T-helper 1 cell treated with Interleukin-12 subunit alpha and Interleukin-12 subunit beta and Interleukin-4 antibody, amounts not matched to agents 30 μg/mL and 1 μg/mL, for 36 hours (primary cell): ENCODE measurements around the gene NEK11.

ENCODE experiments used
- H3K27ac Mint-ChIP-seq: one replicate; pipeline ENCODE4 v1.8.0; 2021; ENCODE audit warnings: mild to moderate bottlenecking, mixed read lengths
- H3K27me3 Mint-ChIP-seq: one replicate; pipeline ENCODE4 v1.8.0; 2021; ENCODE audit warnings: low read depth, mixed read lengths
- H3K36me3 Mint-ChIP-seq: one replicate; pipeline ENCODE4 v1.8.0; 2021; ENCODE audit warnings: low read depth, mixed read lengths
- H3K4me1 Mint-ChIP-seq: one replicate; pipeline ENCODE4 v1.8.0; 2021; ENCODE audit warnings: low read depth, mixed read lengths
- H3K4me3 Mint-ChIP-seq: one replicate; pipeline ENCODE4 v1.8.0; 2021; ENCODE audit warnings: mild to moderate bottlenecking, moderate library complexity, mixed read lengths
- H3K9me3 Mint-ChIP-seq: one replicate; pipeline ENCODE4 v1.8.0; 2021; ENCODE audit warnings: mixed read lengths

Gene NEK11

GRCh38 chr3:131216330-131216729 lies 189.7 kb downstream of the NEK11 start:
- Mint-ChIP-seq H3K4me3 (no peak overlapping the region), H3K27ac (no peak overlapping the region), H3K27me3 (no peaks in the 10 kb centered on the region), H3K9me3 (no peaks in the 10 kb centered on the region), H3K36me3 (no peaks in the 10 kb centered on the region), H3K4me1 (no peaks in the 10 kb centered on the region)

GRCh38 chr3:131216801-131217200 lies 190.1 kb downstream of the NEK11 start:
- Mint-ChIP-seq H3K27ac (no peak overlapping the region), H3K9me3 (no peaks in the 10 kb centered on the region), H3K4me1 (no peaks in the 10 kb centered on the region), H3K4me3 (no peak overlapping the region), H3K36me3 (no peaks in the 10 kb centered on the region), H3K27me3 (no peaks in the 10 kb centered on the region)

GRCh38 chr3:131217296-131217741 lies 190.6 kb downstream of the NEK11 start:
- Mint-ChIP-seq H3K36me3 (no peaks in the 10 kb centered on the region), H3K4me1 (no peaks in the 10 kb centered on the region), H3K27me3 (no peaks in the 10 kb centered on the region), H3K9me3 (no peaks in the 10 kb centered on the region), H3K27ac (no peak overlapping the region), H3K4me3 (no peak overlapping the region)

- Mint-ChIP-seq H3K4me3 (no peak overlapping the region), H3K27me3 (no peaks in the 10 kb centered on the region), H3K27ac (no peak overlapping the region), H3K36me3 (no peaks in the 10 kb centered on the region), H3K4me1 (no peaks in the 10 kb centered on the region), H3K9me3 (no peaks in the 10 kb centered on the region)
Observed at GRCh38 chr3:131218196-131218595, 191.5 kb downstream of the NEK11 start.

GRCh38 chr3:131221731-131222130 lies 195.1 kb downstream of the NEK11 start:
- Mint-ChIP-seq H3K36me3 (no peaks in the 10 kb centered on the region), H3K27me3 (no peaks in the 10 kb centered on the region), H3K9me3 (no peaks in the 10 kb centered on the region), H3K27ac (no peak overlapping the region), H3K4me1 (peaks cover 2% of the 10 kb centered on the region), H3K4me3 (no peak overlapping the region)

GRCh38 chr3:131222599-131222998 lies 195.9 kb downstream of the NEK11 start:
- Mint-ChIP-seq H3K4me3 (no peak overlapping the region), H3K27ac (no peak overlapping the region), H3K9me3 (no peaks in the 10 kb centered on the region), H3K4me1 (peaks cover 2% of the 10 kb centered on the region), H3K36me3 (no peaks in the 10 kb centered on the region), H3K27me3 (no peaks in the 10 kb centered on the region)

- H3K4me1 Mint-ChIP-seq, result peaks cover 2% of the 10 kb centered on the region
- H3K4me3 Mint-ChIP-seq, result no peak overlapping the region
- no peaks in the 10 kb centered on the region for H3K27me3 Mint-ChIP-seq
- no peaks in the 10 kb centered on the region for H3K36me3 Mint-ChIP-seq
- H3K27ac Mint-ChIP-seq, result no peak overlapping the region
- no peaks in the 10 kb centered on the region for H3K9me3 Mint-ChIP-seq
Observed at GRCh38 chr3:131223373-131224289, 197.0 kb downstream of the NEK11 start.

GRCh38 chr3:131224886-131225550 lies 198.3 kb downstream of the NEK11 start:
- no peak overlapping the region for H3K27ac Mint-ChIP-seq
- no peak overlapping the region for H3K4me3 Mint-ChIP-seq
- no peaks in the 10 kb centered on the region for H3K9me3 Mint-ChIP-seq
- no peaks in the 10 kb centered on the region for H3K27me3 Mint-ChIP-seq
- no peaks in the 10 kb centered on the region for H3K36me3 Mint-ChIP-seq
- peaks cover 2% of the 10 kb centered on the region for H3K4me1 Mint-ChIP-seq

GRCh38 chr3:131228522-131228921 lies 201.8 kb downstream of the NEK11 start:
- Mint-ChIP-seq H3K4me3 (no peak overlapping the region), H3K36me3 (no peaks in the 10 kb centered on the region), H3K27ac (no peak overlapping the region), H3K9me3 (no peaks in the 10 kb centered on the region), H3K4me1 (peaks cover 1% of the 10 kb centered on the region), H3K27me3 (no peaks in the 10 kb centered on the region)

GRCh38 chr3:131231710-131232389 lies 205.2 kb downstream of the NEK11 start:
- no peaks in the 10 kb centered on the region for H3K9me3 Mint-ChIP-seq
- no peak overlapping the region for H3K4me3 Mint-ChIP-seq
- H3K27me3 Mint-ChIP-seq, result no peaks in the 10 kb centered on the region
- H3K36me3 Mint-ChIP-seq, result no peaks in the 10 kb centered on the region
- no peak overlapping the region for H3K27ac Mint-ChIP-seq
- no peaks in the 10 kb centered on the region for H3K4me1 Mint-ChIP-seq

- Mint-ChIP-seq H3K4me3 (no peak overlapping the region), H3K27ac (no peak overlapping the region), H3K9me3 (no peaks in the 10 kb centered on the region), H3K4me1 (no peaks in the 10 kb centered on the region), H3K36me3 (no peaks in the 10 kb centered on the region), H3K27me3 (no peaks in the 10 kb centered on the region)
Observed at GRCh38 chr3:131232711-131233267, 206.1 kb downstream of the NEK11 start.

- H3K27me3 Mint-ChIP-seq, result no peaks in the 10 kb centered on the region
- no peaks in the 10 kb centered on the region for H3K4me1 Mint-ChIP-seq
- H3K9me3 Mint-ChIP-seq, result no peaks in the 10 kb centered on the region
- H3K4me3 Mint-ChIP-seq, result no peak overlapping the region
- H3K36me3 Mint-ChIP-seq, result no peaks in the 10 kb centered on the region
- no peak overlapping the region for H3K27ac Mint-ChIP-seq
Observed at GRCh38 chr3:131233900-131234668, 207.4 kb downstream of the NEK11 start.

- H3K27me3 Mint-ChIP-seq, result no peaks in the 10 kb centered on the region
- H3K9me3 Mint-ChIP-seq, result no peaks in the 10 kb centered on the region
- no peaks in the 10 kb centered on the region for H3K4me1 Mint-ChIP-seq
- H3K4me3 Mint-ChIP-seq, result no peak overlapping the region
- no peaks in the 10 kb centered on the region for H3K36me3 Mint-ChIP-seq
- H3K27ac Mint-ChIP-seq, result no peak overlapping the region
Observed at GRCh38 chr3:131236421-131236820, 209.7 kb downstream of the NEK11 start.

- Mint-ChIP-seq H3K27me3 (no peaks in the 10 kb centered on the region), H3K9me3 (no peaks in the 10 kb centered on the region), H3K36me3 (no peaks in the 10 kb centered on the region), H3K4me1 (no peaks in the 10 kb centered on the region), H3K27ac (no peak overlapping the region), H3K4me3 (no peak overlapping the region)
Observed at GRCh38 chr3:131238496-131238895, 211.8 kb downstream of the NEK11 start.
